ENCODE results near the gene R3HDM2. TPM values are rescaled to one million over a fixed set of nuclear protein-coding genes. Genes with fewer than 3 reads are reported as not detected.

The R3HDM2 gene
- total and polyA plus RNA-seq, 2 experiments from 2014 or later, result 13.4 to 28.7 TPM

- Histone ChIP-seq H3K79me2 (peaks cover 17% of the 10 kb centered on the region), H3K4me3 (no peak overlapping the region), H3K4me2 (peak overlapping the region; percentile 80), H4K20me1 (ENCODE audit: insufficient read depth, poor library complexity, severe bottlenecking) (peaks cover 5% of the 10 kb centered on the region), H3K27ac (peak overlapping the region; percentile 19), H3K9me3 (ENCODE audit: low read depth) (no peaks in the 10 kb centered on the region), H3K4me1 (ENCODE audit: insufficient read depth) (peaks cover 27% of the 10 kb centered on the region), H3K9me2 (replicated peaks; ENCODE audit: insufficient read depth) (no peaks in the 10 kb centered on the region), H3K36me3 (replicated peaks; ENCODE audit: insufficient read depth, low read depth) (no peaks in the 10 kb centered on the region), H2AFZ (peak overlapping the region; percentile 24), H3K27me3 (peaks cover 41% of the 10 kb centered on the region)
- TF ChIP-seq CTCF (IDR thresholded peaks at IDR 0.05; ENCODE audit: poor library complexity) (no peak), EZH2phosphoT487 (IDR thresholded peaks at IDR 0.05; ENCODE audit: low read depth, severe bottlenecking, unreplicated experiment) (no peak), EZH2 (IDR thresholded peaks at IDR 0.05; ENCODE audit: borderline replicate concordance) (no peak)
- WGBS (ENCODE audit: low lambda C conversion rate, missing lambda C conversion rate), result 26% methylated on average over 9 of the region's 9 CpGs
- DNase-seq (ENCODE audit: low spot score), result no peak
Measured at GRCh38 chr12:57229046-57229633, 201.7 kb downstream of the R3HDM2 start.

- WGBS (ENCODE audit: low lambda C conversion rate, missing lambda C conversion rate), result 39% methylated on average over 8 of the region's 8 CpGs
- TF ChIP-seq EZH2 (IDR thresholded peaks at IDR 0.05; ENCODE audit: borderline replicate concordance) (no peak), EZH2phosphoT487 (IDR thresholded peaks at IDR 0.05; ENCODE audit: low read depth, severe bottlenecking, unreplicated experiment) (no peak), CTCF (IDR thresholded peaks at IDR 0.05; ENCODE audit: poor library complexity) (no peak)
- Histone ChIP-seq H3K27me3 (peaks cover 58% of the 10 kb centered on the region), H3K9me3 (ENCODE audit: low read depth) (no peaks in the 10 kb centered on the region), H3K9me2 (replicated peaks; ENCODE audit: insufficient read depth) (no peaks in the 10 kb centered on the region), H4K20me1 (ENCODE audit: insufficient read depth, poor library complexity, severe bottlenecking) (peaks cover 5% of the 10 kb centered on the region), H3K4me2 (peak overlapping the region; percentile 73), H2AFZ (no peak overlapping the region), H3K4me3 (no peak overlapping the region), H3K79me2 (peaks cover 17% of the 10 kb centered on the region), H3K36me3 (replicated peaks; ENCODE audit: insufficient read depth, low read depth) (no peaks in the 10 kb centered on the region), H3K4me1 (ENCODE audit: insufficient read depth) (peaks cover 27% of the 10 kb centered on the region), H3K27ac (no peak overlapping the region)
- no peak for DNase-seq (ENCODE audit: low spot score)
Measured at GRCh38 chr12:57227315-57228115, 203.3 kb downstream of the R3HDM2 start.

DNA sequence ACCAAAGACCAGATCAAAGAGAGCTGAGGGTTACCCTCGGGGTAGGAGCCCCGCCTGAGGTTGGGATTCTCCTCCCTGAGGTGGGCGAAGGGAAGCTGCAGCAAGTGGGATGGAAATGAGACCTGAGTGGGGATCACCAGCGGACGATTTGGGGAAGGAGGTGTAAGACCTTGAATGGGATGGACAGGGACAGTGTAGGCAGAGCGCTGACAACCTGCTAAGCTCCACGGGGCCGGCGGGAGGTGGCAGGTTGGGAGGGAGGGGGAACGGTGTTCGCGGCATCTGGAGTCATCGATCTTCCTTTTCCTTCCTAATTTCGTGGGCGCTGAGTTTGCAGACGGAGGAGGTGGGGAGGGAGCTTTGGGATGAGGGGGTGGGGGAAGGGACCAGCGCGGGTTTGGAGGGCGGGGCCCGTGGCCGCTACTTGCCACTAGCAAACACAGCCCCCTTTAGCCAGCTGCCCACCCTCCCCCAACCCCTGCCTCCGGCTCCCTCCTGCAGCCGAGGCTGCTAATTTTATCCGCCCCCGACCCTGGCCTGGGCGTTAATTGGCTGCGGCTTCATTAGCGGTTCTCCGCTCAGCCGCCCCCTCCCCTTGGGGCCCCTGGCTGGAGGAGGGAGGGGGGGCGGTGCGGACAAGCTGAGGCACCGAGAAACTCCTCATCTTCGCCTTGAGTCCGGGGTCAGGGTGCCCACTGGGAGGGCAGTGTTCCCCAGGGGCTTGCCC, 204.1 kb downstream of the R3HDM2 start:
- Histone ChIP-seq H3K27ac (no peak overlapping the region), H3K36me3 (replicated peaks; ENCODE audit: insufficient read depth, low read depth) (no peaks in the 10 kb centered on the region), H3K27me3 (peaks cover 65% of the 10 kb centered on the region), H3K9me3 (ENCODE audit: low read depth) (no peaks in the 10 kb centered on the region), H4K20me1 (ENCODE audit: insufficient read depth, poor library complexity, severe bottlenecking) (peaks cover 5% of the 10 kb centered on the region), H2AFZ (no peak overlapping the region), H3K4me3 (no peak overlapping the region), H3K9me2 (replicated peaks; ENCODE audit: insufficient read depth) (no peaks in the 10 kb centered on the region), H3K4me1 (ENCODE audit: insufficient read depth) (peaks cover 27% of the 10 kb centered on the region), H3K79me2 (peaks cover 16% of the 10 kb centered on the region), H3K4me2 (peak overlapping the region; percentile 73)
- TF ChIP-seq CTCF (IDR thresholded peaks at IDR 0.05; ENCODE audit: poor library complexity) (no peak), EZH2phosphoT487 (IDR thresholded peaks at IDR 0.05; ENCODE audit: low read depth, severe bottlenecking, unreplicated experiment) (no peak), EZH2 (IDR thresholded peaks at IDR 0.05; ENCODE audit: borderline replicate concordance) (peak; percentile 55)
- DNase-seq (ENCODE audit: low spot score), result no peak
- WGBS (ENCODE audit: low lambda C conversion rate, missing lambda C conversion rate), result 8% methylated on average over 21 of the region's 35 CpGs
